AG04450 (cell line): Measurements from ENCODE around the gene INA. TPM values are rescaled to one million over a fixed set of nuclear protein-coding genes. Genes with fewer than 3 reads are reported as not detected.

ENCODE experiments used
- CTCF ChIA-PET: fragments of 300-600, 350-600 bp; formaldehyde crosslinking; extraction: SDS; loops from one replicate; lab custom pipeline; 2022; ENCODE audit warnings: antibody characterized with exemption, inconsistent platforms; lab: Charles Lee
- POLR2A ChIA-PET: fragments of 350-600 bp; formaldehyde crosslinking; extraction: SDS; loops from one replicate; lab custom pipeline; 2021; ENCODE audit warnings: antibody characterized with exemption, inconsistent platforms; lab: Yijun Ruan, JAX
- DNase-seq: peaks from one replicate; pipeline ENCODE4 v3.0.0-alpha.2; 2011; ENCODE audit warnings: low read depth, low spot score
- H3K27ac ChIP-seq: one replicate; pipeline ENCODE4 v1.5.1; 2012; ENCODE audit warnings: low read depth, low read length, control low read depth
- H3K27me3 ChIP-seq: one replicate; pipeline ENCODE4 v1.6.0; 2012; ENCODE audit warnings: low read length; ENCODE audit not compliant: control insufficient read depth, insufficient read depth
- H3K4me3 ChIP-seq: 2 replicates; pipeline ENCODE4 v1.5.1; 2011; ENCODE audit warnings: mild to moderate bottlenecking, low read depth, low read length, control low read depth
- H3K9me3 ChIP-seq: 2 replicates; pipeline ENCODE4 v1.5.1; 2012; ENCODE audit warnings: low read length; ENCODE audit not compliant: control insufficient read depth, insufficient read depth
- polyA plus RNA-seq: library from polyadenylated mRNA; depleted of rRNA; stranded (reverse); fragments of >200 nt; gene quantifications from 2 replicates; pipeline ENCODE4 v1.2.3, GENCODE V29; 2011
- TF ChIP-seq, protein P1 (sequence below): IDR thresholded peaks from 2 replicates; pipeline ENCODE4 v1.5.1; 2011; ENCODE audit warnings: low read depth, low read length, control low read depth, inconsistent platforms

INA gene
- polyA plus RNA-seq, 1 experiment: 6.6 TPM

DNA sequence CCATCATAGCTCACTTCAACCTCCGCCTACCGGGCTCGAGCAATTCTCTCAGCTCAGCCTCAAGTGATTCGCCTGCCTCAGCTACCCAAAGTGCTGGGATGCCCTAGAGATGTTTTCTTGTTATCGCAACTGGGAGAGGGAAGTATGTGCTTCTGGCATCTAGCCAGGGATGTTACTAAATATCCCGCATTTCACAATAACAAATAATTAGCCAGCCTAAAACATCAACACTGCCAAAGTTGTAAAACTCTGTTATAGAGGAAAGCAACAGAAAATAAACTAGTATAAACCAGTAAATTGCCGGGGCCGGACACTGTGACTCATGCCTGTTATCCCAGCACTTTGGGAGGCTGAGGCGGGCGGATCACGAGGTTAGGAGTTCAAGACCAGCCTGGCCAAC lies 7.2 kb downstream of the INA start:
- POLR2A ChIA-PET: no interaction called here
- TF ChIP-seq, protein P1, sequence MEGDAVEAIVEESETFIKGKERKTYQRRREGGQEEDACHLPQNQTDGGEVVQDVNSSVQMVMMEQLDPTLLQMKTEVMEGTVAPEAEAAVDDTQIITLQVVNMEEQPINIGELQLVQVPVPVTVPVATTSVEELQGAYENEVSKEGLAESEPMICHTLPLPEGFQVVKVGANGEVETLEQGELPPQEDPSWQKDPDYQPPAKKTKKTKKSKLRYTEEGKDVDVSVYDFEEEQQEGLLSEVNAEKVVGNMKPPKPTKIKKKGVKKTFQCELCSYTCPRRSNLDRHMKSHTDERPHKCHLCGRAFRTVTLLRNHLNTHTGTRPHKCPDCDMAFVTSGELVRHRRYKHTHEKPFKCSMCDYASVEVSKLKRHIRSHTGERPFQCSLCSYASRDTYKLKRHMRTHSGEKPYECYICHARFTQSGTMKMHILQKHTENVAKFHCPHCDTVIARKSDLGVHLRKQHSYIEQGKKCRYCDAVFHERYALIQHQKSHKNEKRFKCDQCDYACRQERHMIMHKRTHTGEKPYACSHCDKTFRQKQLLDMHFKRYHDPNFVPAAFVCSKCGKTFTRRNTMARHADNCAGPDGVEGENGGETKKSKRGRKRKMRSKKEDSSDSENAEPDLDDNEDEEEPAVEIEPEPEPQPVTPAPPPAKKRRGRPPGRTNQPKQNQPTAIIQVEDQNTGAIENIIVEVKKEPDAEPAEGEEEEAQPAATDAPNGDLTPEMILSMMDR: no peak
- DNase-seq: no peak
- Histone ChIP-seq H3K27ac (no peak overlapping the region), H3K4me3 (no peak overlapping the region), H3K27me3 (peaks cover 2% of the 10 kb centered on the region), H3K9me3 (no peaks in the 10 kb centered on the region)
- CTCF ChIA-PET: no interaction called here

DNA sequence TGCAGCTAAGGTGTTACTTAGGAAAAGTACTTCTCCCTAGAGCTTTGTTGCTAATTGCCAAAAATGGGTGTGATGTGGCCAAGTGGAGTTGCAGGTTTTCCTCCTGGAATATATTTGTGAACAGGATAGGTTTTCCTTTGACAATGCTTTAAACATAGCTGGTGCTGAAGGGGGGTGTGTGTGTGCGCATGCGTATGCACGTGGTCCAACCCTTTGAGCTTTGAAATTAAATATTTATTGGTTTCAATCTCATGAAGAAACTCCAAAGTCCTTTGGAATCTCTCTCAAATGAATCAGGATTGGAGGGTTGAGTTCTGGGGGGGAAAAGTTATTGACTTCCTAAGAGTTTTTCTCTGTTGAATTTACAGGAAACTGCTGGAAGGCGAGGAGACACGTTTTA lies 11.1 kb downstream of the INA start:
- TF ChIP-seq, protein P1: no peak
- ChIA-PET POLR2A (no interaction called here), CTCF (no interaction called here)
- Histone ChIP-seq H3K27ac (no peak overlapping the region), H3K27me3 (peaks cover 6% of the 10 kb centered on the region), H3K4me3 (no peak overlapping the region), H3K9me3 (no peaks in the 10 kb centered on the region)
- DNase-seq: no peak

DNA sequence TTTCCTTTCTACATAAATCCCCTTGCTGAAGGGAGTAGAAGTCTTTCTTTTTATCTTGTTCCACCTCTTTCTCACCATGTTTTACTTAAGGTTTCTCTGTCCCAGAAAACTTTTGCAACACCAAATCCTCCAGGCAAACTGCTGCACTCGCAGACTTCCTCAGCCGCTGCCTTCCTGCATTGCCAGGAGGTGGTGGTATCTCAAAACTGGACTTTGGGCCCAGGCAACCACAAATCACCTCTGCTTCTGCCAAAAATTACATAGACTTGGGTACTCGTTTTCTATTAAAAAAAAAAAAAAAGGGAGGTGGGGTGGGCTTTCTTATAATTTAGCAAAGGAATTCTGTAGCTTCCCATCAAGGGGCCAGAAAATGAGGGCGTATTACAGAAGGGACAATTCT lies 14.7 kb downstream of the INA start:
- no peak for DNase-seq
- Histone ChIP-seq H3K27me3 (peaks cover 6% of the 10 kb centered on the region), H3K9me3 (no peaks in the 10 kb centered on the region), H3K4me3 (no peak overlapping the region), H3K27ac (no peak overlapping the region)
- TF ChIP-seq, protein P1: no peak
- POLR2A ChIA-PET: no interaction called here
- CTCF ChIA-PET: interaction anchor here (1.1 kb wide), 1 partner anchor 8 kb away, joined by 3 read pairs; no protein-coding TSS in a partner anchor

DNA sequence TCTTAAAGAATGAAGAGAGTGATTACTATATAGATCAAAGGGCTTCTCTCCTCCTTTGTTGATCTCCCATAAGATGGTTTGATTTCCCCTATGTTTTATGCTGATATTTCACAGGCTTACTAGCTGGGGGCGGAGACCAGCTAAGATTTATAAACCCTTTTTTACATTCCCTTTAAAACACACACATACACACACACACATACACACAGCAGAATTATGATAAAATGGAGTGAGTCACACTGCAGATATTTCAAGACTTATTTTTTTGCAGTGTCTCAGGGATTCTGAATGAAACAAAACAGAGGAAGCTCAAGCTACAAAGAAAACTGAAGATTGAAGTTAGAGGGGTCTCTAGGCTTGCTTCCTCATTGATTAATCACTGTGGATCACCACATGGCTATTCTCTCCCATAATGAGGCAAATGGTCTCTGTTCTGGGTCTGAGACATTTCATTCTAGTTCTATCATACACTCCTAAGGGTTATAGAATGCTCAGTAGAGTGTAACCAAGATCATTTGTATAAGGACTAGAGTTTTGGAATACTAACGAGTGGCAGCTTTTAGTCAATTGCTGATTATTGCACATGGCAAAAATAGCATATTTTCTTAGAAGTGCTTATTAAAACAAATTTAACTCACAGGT lies 18.6 kb downstream of the INA start:
- POLR2A ChIA-PET: interaction anchor here (0.6 kb wide), 2 partner anchors 29 to 817 kb away, joined by 3 read pairs; no protein-coding TSS in a partner anchor
- no peaks in the 10 kb centered on the region for H3K27me3 ChIP-seq
- no peak overlapping the region for H3K27ac ChIP-seq

DNA sequence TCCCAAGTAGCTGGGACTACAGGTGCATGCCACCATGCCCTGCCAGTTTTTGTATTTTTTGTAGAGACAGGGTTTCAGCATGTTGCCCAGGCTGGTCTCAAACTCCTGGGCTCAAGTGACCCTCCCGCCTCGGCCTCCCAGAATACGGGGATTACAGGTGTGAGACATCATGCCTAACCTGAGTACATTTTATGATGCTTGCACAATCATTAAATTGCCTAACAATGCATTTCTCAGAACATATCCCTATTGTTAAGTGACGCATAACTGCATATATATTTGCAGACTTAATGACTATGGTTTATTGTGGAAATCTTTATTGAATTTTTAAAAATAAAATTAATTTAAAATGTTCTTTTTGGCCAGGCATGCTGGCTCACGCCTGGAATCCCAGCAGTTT lies 30.7 kb downstream of the INA start:
- ChIA-PET CTCF (no interaction called here), POLR2A (no interaction called here)
- no peak for DNase-seq
- H3K27ac ChIP-seq: no peak overlapping the region
- H3K27me3 ChIP-seq: no peaks in the 10 kb centered on the region
- TF ChIP-seq, protein P1: no peak
- no peak overlapping the region for H3K4me3 ChIP-seq
- no peaks in the 10 kb centered on the region for H3K9me3 ChIP-seq

More for the DNA sequence above, 18.6 kb downstream of the INA start:
- CTCF ChIA-PET: interaction anchor here (0.9 to 1.2 kb wide), 3 partner anchors 18 to 394 kb away, joined by 3 read pairs; partner anchors contain the start of gene INA
- DNase-seq: no peak
- Histone ChIP-seq H3K9me3 (no peaks in the 10 kb centered on the region), H3K4me3 (no peak overlapping the region)
- TF ChIP-seq, protein P1: no peak
